Measurements from ENCODE around the gene HSP90AB1.

DNA sequence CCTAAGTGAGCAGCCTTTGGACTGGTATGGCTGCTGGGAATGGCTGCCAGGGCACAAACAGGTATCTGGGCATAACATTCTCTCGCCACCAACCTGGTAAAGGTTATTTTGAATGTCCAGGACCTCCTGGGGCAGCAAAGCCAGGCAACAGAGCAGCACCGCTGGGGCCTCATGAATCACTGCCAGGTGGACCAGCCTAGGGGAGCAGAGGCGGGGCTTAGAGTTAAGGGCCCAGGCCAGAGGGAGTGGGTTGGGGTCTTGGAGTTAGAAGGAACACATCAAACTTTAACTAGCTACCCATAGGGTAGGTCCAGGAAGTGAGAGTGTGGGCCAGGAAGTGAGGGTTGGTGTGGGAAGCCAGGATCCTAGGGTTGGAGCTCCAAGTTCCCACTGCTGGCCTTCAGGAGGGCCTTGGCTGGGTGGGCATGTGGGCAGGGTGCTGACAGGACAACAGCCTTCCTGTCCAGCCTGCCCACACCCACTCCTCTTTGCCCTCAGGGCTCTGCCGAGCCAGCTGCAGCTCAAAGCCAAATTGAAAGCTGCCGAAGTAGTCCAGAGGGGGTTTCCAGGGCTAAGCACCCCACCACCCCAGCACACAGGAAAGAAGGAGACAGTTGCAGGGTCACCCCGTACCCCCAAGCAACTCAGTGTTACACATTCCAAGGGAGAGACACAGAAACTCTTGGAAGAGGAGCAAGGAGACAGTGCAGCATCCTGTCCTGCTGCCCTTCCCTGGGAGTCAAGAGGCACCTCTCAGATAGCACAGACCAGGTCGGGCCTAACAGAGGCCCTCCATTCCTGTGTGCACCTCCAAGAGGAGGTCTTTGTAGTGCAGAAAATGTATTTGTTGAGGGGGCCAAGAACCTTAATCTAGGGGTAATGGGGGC is 15.8 kb downstream of the HSP90AB1 start:
- TF ChIP-seq RCOR1 (IDR thresholded peaks at IDR 0.05; ENCODE audit: borderline replicate concordance in 1 of 2, low read depth in 2 of 2, low read length in 2 of 2), result no peak
- TF ChIP-seq RFX5 (IDR thresholded peaks at IDR 0.05; ENCODE audit: low read depth, low read length), result no peak
- no peak for TF ChIP-seq ZNF124 (CRISPR knock-in tag; IDR thresholded peaks at IDR 0.05)
- TF ChIP-seq KDM4B (IDR thresholded peaks at IDR 0.05; ENCODE audit: borderline replicate concordance in 2 of 2, low read depth in 1 of 2), result no peak
- TF ChIP-seq SAFB (IDR thresholded peaks at IDR 0.05; ENCODE audit: borderline replicate concordance, low read depth, low read length), result no peak
- TF ChIP-seq, protein P1, sequence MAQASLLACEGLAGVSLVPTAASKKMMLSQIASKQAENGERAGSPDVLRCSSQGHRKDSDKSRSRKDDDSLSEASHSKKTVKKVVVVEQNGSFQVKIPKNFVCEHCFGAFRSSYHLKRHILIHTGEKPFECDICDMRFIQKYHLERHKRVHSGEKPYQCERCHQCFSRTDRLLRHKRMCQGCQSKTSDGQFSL (CRISPR knock-in tag; IDR thresholded peaks at IDR 0.05), result no peak
- TF ChIP-seq, protein P1 (tag; IDR thresholded peaks at IDR 0.05), result no peak
- TF ChIP-seq SMARCA4 (IDR thresholded peaks at IDR 0.05), result no peak
- TF ChIP-seq ILK (tag; IDR thresholded peaks at IDR 0.05; ENCODE audit: borderline replicate concordance, low read depth), result no peak
- no peak for TF ChIP-seq POLR2AphosphoS5 (IDR thresholded peaks at IDR 0.05; ENCODE audit: control insufficient read depth, insufficient read depth, low read depth, low read length)

Measured in K562 (cell line).